Coronary artery (tissue), 2 donors: ENCODE results near the gene JAG2.

ENCODE experiments used
- DNase-seq: peaks from one replicate; pipeline ENCODE4 v3.0.0-alpha.2; 2017; ENCODE audit warnings: low spot score
- H3K27ac ChIP-seq, 2 donors: fragments of 200-600 bp; sonication (generic); one replicate each; pipeline ENCODE4 v1.5.1; 2016 to 2019
- H3K4me3 ChIP-seq: fragments of 200-600 bp; sonication (generic); 2 replicates; pipeline ENCODE4 v1.5.1; 2016; ENCODE audit warnings: mild to moderate bottlenecking, moderate library complexity
- CTCF ChIP-seq: fragments of 200-600 bp; sonication (generic); IDR thresholded peaks from one replicate; pipeline ENCODE4 v1.5.1; 2019; ENCODE audit warnings: antibody characterized with exemption

JAG2 gene

DNA sequence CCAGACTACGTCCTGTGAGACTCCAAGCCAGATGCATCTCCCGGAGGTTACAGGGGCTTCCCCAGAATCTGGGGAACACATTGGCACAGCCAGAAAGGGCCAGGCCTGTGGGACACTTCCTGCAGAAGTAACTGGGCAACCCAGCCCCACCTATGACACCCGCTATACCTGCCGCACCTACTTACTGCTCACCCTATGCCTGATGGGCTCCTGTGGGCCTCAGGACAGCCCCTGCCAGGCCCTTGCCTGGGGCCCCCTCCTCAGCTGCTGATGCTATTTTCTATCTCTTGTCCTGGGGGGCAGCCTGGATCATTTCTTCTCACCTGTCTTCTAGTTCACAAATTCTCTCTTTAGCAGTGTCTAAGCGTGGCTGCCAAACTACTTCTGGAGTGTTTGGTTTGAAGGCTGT lies 28.7 kb downstream of the JAG2 start:
- Histone ChIP-seq H3K27ac (no peak overlapping the region), H3K4me3 (no peak overlapping the region)
- no peak for TF ChIP-seq CTCF
- DNase-seq, result no peak

DNA sequence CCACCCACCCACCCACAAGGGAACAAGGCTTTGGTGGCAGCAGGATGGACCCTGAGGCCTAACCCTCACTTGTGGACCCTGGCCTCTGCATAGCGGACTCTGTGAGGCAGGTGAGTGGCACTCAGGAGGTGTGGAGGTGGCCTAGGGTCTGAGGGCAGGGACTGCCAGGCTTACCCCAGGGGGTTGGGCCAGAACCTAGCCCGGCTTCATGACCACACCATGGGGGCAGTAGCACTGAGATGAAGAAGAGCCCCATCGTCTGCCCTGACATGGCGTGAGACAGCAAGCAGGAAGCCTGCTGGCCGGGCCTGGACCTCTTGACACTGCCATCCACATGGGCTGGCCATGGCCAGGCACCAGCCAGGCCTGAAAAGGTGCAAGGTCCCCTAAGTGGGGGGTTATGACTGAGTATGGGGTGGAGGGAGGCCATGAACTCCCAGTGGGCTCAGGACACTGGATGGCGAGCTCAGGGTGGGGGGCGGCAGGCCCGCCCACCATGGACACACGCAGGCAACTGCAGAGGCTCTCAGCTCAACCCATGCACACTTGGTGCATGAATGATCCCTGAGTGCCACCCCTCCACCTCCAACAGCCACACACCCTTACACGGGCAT lies 29.3 kb downstream of the JAG2 start:
- no peak for DNase-seq
- no peak overlapping the region for H3K27ac ChIP-seq
- no peak for TF ChIP-seq CTCF
- H3K4me3 ChIP-seq, result no peak overlapping the region

DNA sequence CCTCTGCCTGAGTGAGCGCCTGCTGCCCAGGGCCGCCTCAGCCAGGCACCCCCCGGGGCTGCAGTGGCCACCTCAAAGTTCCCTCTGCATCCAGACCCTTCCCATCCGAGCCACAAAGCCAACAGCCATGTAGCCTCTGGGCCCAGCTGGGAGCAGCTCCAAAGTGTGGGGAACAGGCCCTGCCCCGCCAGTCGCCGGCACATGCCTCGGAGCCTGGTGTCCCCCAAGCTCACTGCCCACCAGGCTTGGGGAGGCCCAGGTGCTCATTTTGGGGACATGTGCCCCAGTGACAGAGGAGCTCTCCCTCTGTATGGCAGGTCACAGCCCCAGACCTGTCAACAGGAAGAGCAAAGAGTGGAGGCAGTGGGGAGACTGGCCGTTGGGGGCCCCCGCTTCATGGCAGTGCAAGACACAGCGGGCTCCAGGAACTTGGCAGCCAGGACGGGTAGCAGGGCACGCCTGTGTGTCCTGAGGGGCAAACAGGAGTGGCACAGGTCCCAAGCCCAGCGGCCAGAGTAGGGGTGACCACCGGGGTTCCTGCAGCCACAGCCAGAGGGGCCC lies 29.9 kb downstream of the JAG2 start:
- H3K4me3 ChIP-seq, result no peak overlapping the region
- no peak for TF ChIP-seq CTCF
- H3K27ac ChIP-seq, result no peak overlapping the region
- DNase-seq, result no peak

DNA sequence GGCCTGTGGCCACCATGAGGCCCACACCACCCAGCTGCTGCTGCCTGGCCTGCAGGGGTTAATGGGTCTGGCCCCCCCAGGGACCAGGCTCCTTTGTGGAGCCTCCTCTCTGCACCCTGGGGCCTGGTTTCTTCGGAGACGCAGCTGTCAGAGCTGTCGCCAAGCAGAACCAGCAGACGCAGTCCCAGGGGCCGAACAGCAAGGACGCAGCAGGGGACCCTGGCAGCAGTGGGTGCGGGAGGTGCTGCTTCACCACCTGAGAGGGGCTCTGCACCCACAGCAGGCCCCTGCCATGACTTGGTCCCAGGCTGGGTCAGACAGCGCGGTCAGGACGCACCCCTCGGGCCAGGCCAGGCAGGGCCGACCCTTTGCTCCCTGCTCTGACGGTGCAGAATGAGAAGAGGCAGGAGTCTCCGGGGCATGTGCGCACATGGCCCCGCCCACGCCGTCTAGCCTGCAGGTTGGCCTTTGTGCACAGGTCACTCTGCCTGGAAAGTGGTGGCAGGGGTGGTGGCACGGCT lies 30.5 kb downstream of the JAG2 start:
- DNase-seq, result no peak
- Histone ChIP-seq H3K27ac (no peak overlapping the region), H3K4me3 (no peak overlapping the region)
- TF ChIP-seq CTCF, result no peak

DNA sequence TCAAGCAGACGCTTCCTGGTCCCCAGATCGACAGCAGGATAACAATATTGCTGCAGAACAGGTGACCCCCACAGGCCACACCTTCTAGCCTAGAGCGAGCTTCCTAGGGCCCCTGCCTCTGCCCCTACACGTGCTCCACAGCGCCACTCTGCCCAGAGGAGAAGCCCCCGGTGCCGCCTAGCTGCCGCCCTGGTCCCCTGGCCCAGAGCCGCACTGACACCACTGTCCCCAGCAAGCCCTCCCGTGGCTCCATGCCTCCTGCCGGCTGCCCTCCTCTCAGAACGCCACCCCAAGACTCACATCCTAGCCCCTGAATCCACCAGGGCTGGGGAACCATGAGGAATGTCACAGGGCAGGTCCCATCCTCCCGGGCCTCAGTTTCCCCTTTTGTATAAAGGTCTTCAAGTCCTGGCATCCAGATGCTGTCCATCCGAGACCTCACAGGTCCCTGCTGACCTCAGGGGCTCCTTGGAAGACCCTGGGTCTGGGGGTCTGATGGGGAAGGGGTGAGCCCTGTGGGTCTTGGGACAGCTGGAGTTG lies 31.0 kb downstream of the JAG2 start:
- TF ChIP-seq CTCF, result no peak
- Histone ChIP-seq H3K4me3 (no peak overlapping the region), H3K27ac (no peak overlapping the region)
- DNase-seq, result no peak

DNA sequence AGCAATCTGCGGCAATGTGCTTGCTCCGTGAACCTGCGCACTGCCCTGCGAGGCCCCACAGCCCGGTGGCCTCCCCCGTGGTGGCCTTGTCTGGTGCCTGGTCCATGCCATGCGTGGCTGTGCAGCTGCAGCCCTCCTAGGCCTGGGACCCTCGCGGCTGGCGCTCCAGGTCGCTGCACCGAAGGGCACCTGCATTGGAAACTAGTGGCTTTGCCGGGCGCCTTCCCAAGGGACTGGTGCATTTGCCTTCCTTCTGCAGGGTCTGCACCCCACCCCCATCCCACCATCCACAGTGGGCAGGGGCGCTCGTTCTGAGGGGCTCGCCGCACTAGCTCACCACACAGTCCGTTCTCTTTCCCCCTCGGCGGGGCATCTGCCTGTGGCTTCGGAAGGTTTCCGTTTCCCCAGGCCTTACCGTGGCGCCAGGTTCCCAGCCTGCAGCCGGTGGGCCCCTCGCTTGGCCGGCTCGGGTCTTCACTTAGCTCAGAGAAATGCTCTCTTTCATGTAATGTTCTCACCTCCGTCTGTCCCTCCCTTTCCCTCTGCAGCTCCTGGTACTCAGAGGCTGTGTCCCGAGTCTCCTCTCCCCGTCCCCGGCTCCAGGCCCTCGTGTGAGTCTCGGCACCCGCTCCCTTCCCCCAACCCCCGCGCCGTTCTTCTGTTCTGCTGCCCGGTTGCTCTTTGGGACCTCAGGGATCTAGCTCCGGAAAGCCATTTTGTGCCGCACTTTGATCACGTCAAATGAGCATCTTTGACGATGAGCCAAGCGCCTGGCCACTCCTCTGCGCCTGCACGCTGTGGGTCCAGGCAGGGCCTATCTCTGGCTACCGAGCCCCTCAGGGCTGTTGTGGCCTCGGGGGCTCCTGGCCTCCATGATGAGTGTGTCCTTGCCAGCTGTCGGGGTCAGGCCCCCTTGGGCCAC lies 31.9 kb downstream of the JAG2 start:
- no peak for DNase-seq
- Histone ChIP-seq H3K27ac (no peak overlapping the region), H3K4me3 (no peak overlapping the region)
- no peak for TF ChIP-seq CTCF
